SK-N-DZ (cell line): ENCODE data around the gene WFS1.

Experiments
- DNase-seq: peaks from one replicate; pipeline ENCODE4 v3.0.0-alpha.2; 2015; ENCODE audit warnings: low spot score

Gene WFS1

GRCh38 chr4:6298035-6298434 lies 28.4 kb downstream of the WFS1 start:
- DNase-seq, result no peak

- no peak for DNase-seq
These were observed 29.2 kb downstream of the WFS1 start for GRCh38 chr4:6298852-6299251.

GRCh38 chr4:6299875-6300274 lies 30.2 kb downstream of the WFS1 start:
- DNase-seq, result no peak

- DNase-seq, result no peak
These were observed 30.7 kb downstream of the WFS1 start for GRCh38 chr4:6300359-6300758.

- DNase-seq, result no peak
These were observed 31.5 kb downstream of the WFS1 start for GRCh38 chr4:6301051-6301731.

GRCh38 chr4:6301732-6302442 lies 32.2 kb downstream of the WFS1 start:
- DNase-seq, result no peak

DNA sequence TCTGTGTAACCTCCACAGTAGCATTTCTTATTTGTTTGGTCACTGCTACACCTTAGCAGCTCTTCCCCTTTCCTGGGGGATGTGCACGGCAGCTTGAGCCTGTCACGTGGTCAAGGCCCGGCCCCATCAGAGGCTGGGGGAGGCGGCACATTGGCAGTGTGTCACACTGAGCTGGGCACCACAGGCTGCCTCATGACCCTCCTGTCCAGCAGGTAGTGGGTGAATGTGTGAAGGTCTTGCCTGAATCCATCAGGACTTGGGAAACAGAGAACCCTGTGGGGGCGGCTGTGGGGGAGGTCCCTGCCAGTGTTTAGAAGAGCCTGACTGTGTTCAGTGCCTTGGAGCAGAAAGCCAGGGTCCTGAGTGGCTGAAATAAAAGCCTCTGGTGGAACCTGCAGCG lies 33.2 kb downstream of the WFS1 start:
- no peak for DNase-seq

DNA sequence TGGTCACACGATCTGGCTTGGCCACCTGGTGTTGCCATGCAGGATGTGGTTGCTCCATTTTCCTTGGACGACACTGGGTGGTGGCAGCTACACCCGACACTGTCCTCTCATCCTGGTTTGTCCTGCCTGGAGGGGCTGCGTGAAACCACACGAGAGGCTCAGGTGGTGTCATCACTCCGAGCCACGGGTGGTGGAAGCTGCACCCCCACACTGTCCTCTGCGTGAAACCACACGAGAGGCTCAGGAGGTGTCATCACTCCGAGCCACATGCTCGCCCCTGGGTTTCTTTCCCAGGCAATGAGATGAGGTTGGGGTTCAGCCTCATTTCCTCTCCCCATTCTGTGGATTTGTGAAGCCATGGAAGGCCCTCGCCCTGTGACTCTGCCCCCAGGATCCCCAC lies 34.3 kb downstream of the WFS1 start:
- DNase-seq, result no peak

DNA sequence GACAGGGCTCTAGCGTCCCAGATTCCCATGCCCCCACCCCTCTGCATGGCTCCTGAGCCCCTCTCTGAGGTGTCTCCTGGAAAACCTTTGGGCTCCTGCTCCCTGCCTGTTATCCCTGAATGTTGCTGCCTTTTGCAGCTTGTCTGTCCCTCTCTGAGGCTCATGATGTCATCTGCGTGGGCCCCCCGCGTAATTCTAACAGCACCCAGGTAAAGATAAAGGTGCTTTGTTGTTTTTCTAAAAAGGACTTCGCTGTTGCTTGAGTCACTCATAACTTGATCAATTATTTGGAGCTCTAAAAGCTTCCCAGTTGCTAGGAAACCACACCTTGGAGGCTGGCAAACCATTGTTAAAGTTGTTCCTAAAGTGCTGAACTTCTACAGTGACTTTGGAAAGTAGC lies 36.6 kb downstream of the WFS1 start:
- DNase-seq, result no peak

GRCh38 chr4:6307230-6307629 lies 37.6 kb downstream of the WFS1 start:
- DNase-seq, result no peak

DNA sequence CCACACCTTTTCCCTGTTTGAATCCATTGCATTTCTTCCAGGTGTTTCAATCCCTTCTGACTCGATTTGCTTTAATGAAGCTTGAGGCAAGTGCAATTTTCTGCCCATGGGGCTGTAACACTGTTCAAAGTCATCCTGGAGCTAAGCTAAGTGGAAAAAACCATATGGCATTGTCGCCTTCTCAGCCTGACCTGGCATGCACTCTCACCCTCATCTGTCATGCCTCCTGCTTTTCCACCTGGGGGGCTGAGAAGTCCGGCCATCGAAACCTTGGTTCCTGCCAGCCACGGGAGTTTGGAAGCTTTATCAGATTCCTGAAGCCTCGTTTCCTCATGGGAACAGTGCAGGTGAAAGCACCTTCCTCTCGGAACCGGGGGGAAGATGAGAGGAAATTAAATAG lies 38.2 kb downstream of the WFS1 start:
- no peak for DNase-seq

DNA sequence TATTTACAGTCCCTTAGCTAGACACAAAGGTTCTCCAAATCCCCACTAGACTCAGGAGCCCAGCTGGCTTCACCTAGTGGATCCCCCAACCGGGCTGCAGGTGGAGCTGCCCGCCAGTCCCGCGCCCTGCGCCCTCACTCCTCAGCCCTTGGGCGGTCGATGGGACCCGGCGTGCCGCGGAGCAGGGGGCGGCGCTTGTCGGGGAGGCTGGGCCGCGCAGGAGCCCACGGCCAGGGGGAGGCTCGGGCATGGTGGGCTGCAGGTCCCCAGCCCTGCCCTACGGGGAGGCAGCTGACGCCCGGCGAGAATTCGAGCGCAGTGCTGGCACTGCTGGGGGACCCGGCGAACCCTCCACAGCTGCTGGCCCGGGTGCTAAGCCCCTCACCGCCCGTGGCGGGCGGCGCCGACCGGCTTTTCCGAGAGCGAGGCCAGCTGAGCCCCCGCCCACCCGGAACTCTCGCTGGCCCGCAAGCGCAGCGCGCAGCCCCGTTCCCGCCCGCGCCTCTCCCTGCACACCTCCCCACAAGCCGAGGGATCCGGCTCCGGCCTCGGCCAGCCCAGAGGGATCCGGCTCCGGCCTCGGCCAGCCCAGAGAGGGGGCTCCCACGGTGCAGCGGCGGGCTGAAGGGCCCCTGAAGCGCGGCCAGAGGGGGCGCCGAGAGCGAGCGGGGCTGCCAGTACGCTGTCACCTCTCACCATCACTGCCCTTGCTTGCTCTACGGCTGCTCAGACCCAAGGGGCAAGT lies 39.4 kb downstream of the WFS1 start:
- DNase-seq, result peak; percentile 70

- DNase-seq, result no peak
These were observed 40.1 kb downstream of the WFS1 start for GRCh38 chr4:6309777-6310176.

- DNase-seq, result no peak
These were observed 43.6 kb downstream of the WFS1 start for GRCh38 chr4:6313216-6313615.

- no peak for DNase-seq
These were observed 46.9 kb downstream of the WFS1 start for GRCh38 chr4:6316461-6317003.

DNA sequence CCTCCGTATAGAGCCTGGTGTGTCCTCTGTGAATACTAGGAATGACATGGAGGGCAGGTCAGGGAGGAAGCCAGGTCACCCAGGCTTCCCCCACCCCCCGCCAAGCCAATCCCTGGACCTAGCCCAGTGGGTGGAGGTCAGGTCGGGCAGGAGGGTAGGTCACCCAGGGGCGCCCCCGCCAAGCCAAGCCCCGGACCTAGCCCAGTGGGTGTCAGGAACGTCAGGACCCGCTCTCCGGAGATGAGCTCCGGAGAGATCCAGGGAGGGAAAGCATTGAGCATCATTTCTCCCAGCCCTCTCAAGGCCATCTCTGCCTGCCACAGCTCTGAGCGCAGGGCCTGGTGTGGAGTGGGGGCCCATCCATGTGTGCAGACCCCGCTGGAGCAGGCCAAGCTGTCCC lies 48.6 kb downstream of the WFS1 start:
- no peak for DNase-seq

DNA sequence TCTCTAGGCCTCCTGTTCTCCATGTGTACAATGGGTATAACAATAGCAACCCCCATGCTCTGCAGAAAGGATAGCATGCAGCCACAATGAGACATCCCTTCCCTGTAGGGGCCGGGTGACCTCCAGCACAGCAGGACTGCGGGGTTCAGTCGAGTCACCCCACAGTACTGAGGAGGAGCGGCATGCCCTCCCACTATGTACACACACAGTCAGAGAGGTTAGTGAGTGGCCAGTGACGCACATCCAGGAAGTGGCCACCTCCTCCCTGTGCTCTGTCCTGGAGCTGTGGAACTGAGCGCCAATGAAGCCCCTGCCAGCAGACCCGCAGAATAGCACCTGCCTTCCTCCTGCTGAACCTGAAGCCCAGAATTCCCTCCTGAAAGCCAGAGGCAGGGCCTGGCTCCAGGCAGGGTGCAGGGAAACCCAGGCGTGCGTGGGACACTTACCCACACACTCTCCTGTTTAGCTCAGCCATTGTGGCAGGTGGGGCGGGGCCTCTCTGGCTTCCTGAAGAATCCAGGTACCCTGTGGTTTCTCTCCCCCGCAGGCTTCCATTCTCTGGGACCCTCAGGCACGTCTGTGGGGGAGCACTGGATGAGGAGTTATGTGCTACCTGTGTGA lies 50.0 kb downstream of the WFS1 start:
- DNase-seq, result no peak

- no peak for DNase-seq
These were observed 51.0 kb downstream of the WFS1 start for GRCh38 chr4:6320663-6321062.

- DNase-seq, result no peak
These were observed 51.7 kb downstream of the WFS1 start for GRCh38 chr4:6321361-6321760.

- DNase-seq, result no peak
These were observed 52.6 kb downstream of the WFS1 start for GRCh38 chr4:6322067-6322760.

- no peak for DNase-seq
These were observed 53.3 kb downstream of the WFS1 start for GRCh38 chr4:6322761-6323566.
